HG03571 (cell line): ENCODE data around the gene DRC1.

ENCODE experiments used
- ATAC-seq: cut with Tn5 transposase; IDR thresholded peaks from one replicate; pipeline ENCODE4 v1.9.1; 2021; ENCODE audit not compliant: unreplicated experiment

Gene DRC1

GRCh38 chr2:26442707-26443106 is 41.0 kb downstream of the DRC1 start:
- ATAC-seq: no peak

GRCh38 chr2:26444236-26444635 is 42.5 kb downstream of the DRC1 start:
- ATAC-seq: no peak

- no peak for ATAC-seq
These were observed 46.9 kb downstream of the DRC1 start for GRCh38 chr2:26448651-26449050.

GRCh38 chr2:26449278-26450030 is 47.7 kb downstream of the DRC1 start:
- no peak for ATAC-seq

- no peak for ATAC-seq
These were observed 48.4 kb downstream of the DRC1 start for GRCh38 chr2:26450031-26450635.

- ATAC-seq: no peak
These were observed 50.0 kb downstream of the DRC1 start for GRCh38 chr2:26451700-26452099.

GRCh38 chr2:26453421-26454329 is 52.0 kb downstream of the DRC1 start:
- no peak for ATAC-seq

- ATAC-seq: no peak
These were observed 52.9 kb downstream of the DRC1 start for GRCh38 chr2:26454561-26455001.

GRCh38 chr2:26455037-26455669 is 53.4 kb downstream of the DRC1 start:
- ATAC-seq: no peak

- ATAC-seq: no peak
These were observed 54.1 kb downstream of the DRC1 start for GRCh38 chr2:26455670-26456439.

- no peak for ATAC-seq
These were observed 54.9 kb downstream of the DRC1 start for GRCh38 chr2:26456440-26457250.

GRCh38 chr2:26457251-26457666 is 55.5 kb downstream of the DRC1 start:
- no peak for ATAC-seq

- no peak for ATAC-seq
These were observed 56.1 kb downstream of the DRC1 start for GRCh38 chr2:26457695-26458364.

GRCh38 chr2:26458365-26459042 is 56.8 kb downstream of the DRC1 start:
- ATAC-seq: no peak

GRCh38 chr2:26459991-26460612 is 58.4 kb downstream of the DRC1 start:
- no peak for ATAC-seq

GRCh38 chr2:26460613-26461031 is 58.9 kb downstream of the DRC1 start:
- ATAC-seq: no peak

- ATAC-seq: no peak
These were observed 59.9 kb downstream of the DRC1 start for GRCh38 chr2:26461601-26462023.

- ATAC-seq: no peak
These were observed 60.4 kb downstream of the DRC1 start for GRCh38 chr2:26462100-26462499.
